IMR-90 (cell line): ENCODE measurements around the gene VGLL2. TPM values are rescaled to one million over a fixed set of nuclear protein-coding genes. Genes with fewer than 3 reads are reported as not detected.
A peak's percentile ranks its signal among the peaks of the same experiment; 100 is the strongest.

ENCODE experiments used
- ATAC-seq: fragments of 200-7000 bp; cut with Tn5 transposase; 2 replicates; pipeline ENCODE4 v1.9.1; 2020; ENCODE audit warnings: low read depth, mild to moderate bottlenecking, moderate library complexity
- BruUV-seq: library from RNA; stranded (reverse); fragments of 400-500 nt; replicated peaks from 2 replicates; lab custom pipeline; 2021; lab: Mats Ljungman, UMichigan
- CTCF ChIA-PET: fragments of 300-600 bp; formaldehyde crosslinking; extraction: SDS; loops from one replicate; lab custom pipeline; 2021; ENCODE audit warnings: antibody characterized with exemption; lab: Yijun Ruan, JAX
- POLR2A ChIA-PET: fragments of 300-600 bp; sonication (Branson Sonifier 250); formaldehyde crosslinking; loops from one replicate; lab custom pipeline; 2022; ENCODE audit warnings: antibody characterized with exemption; ENCODE audit not compliant: unreplicated experiment; lab: Charles Lee
- DNase-seq: peaks from one replicate; pipeline ENCODE4 v3.0.0; 2013
- H2AFZ ChIP-seq: replicated peaks from 2 replicates; pipeline ENCODE3; 2013; ENCODE audit warnings: low read length, mild to moderate bottlenecking; ENCODE audit not compliant: poor library complexity
- H2AK5ac ChIP-seq: 2 replicates; pipeline ENCODE4 v1.6.1; 2013; ENCODE audit warnings: low read depth, low read length, inconsistent platforms
- H2AK9ac ChIP-seq: replicated peaks from 2 replicates; pipeline ENCODE3; 2013; ENCODE audit warnings: mild to moderate bottlenecking, low read depth, low read length, moderate library complexity; ENCODE audit not compliant: poor library complexity
- H2BK120ac ChIP-seq: 2 replicates; pipeline ENCODE4 v1.6.1; 2013; ENCODE audit warnings: low read depth, low read length, inconsistent platforms
- H2BK15ac ChIP-seq: 3 replicates; pipeline ENCODE4 v1.6.1; 2013; ENCODE audit warnings: low read depth, low read length, inconsistent platforms
- H2BK20ac ChIP-seq: 2 replicates; pipeline ENCODE4 v1.6.1; 2013; ENCODE audit warnings: low read depth, mild to moderate bottlenecking, inconsistent platforms, low read length, moderate library complexity
- H2BK5ac ChIP-seq: 2 replicates; pipeline ENCODE4 v1.6.1; 2013; ENCODE audit warnings: mild to moderate bottlenecking, low read depth, low read length, inconsistent platforms; ENCODE audit not compliant: poor library complexity, severe bottlenecking
- H3K14ac ChIP-seq: replicated peaks from 2 replicates; pipeline ENCODE4 v1.6.1; 2013; ENCODE audit warnings: low read depth, low read length, inconsistent platforms
- H3K18ac ChIP-seq: 2 replicates; pipeline ENCODE4 v1.6.1; 2013; ENCODE audit warnings: low read depth, low read length, control low read depth
- H3K23ac ChIP-seq: 2 replicates; pipeline ENCODE4 v1.6.1; 2013; ENCODE audit warnings: low read depth, low read length, inconsistent platforms
- H3K27ac ChIP-seq: 2 replicates; pipeline ENCODE4 v1.5.1; 2013; ENCODE audit warnings: mild to moderate bottlenecking, control low read depth, low read length; ENCODE audit not compliant: insufficient read depth
- H3K27me3 ChIP-seq: 2 replicates; pipeline ENCODE4 v1.6.1; 2013; ENCODE audit warnings: low read length; ENCODE audit not compliant: control insufficient read depth, insufficient read depth
- H3K36me3 ChIP-seq: 2 replicates; pipeline ENCODE4 v1.6.1; 2013; ENCODE audit warnings: low read length, mixed read lengths; ENCODE audit not compliant: control insufficient read depth, insufficient read depth
- H3K4ac ChIP-seq: 2 replicates; pipeline ENCODE4 v1.6.1; 2013; ENCODE audit warnings: low read depth, low read length, inconsistent platforms
- H3K4me1 ChIP-seq: 2 replicates; pipeline ENCODE4 v1.6.1; 2013; ENCODE audit warnings: low read length, mixed read lengths; ENCODE audit not compliant: control insufficient read depth, insufficient read depth
- H3K4me2 ChIP-seq: 2 replicates; pipeline ENCODE4 v1.6.1; 2013; ENCODE audit warnings: low read depth, mild to moderate bottlenecking, control low read depth, low read length, moderate library complexity
- H3K4me3 ChIP-seq: 2 replicates; pipeline ENCODE4 v1.5.1; 2013; ENCODE audit warnings: low read depth, mild to moderate bottlenecking, control low read depth, low read length, moderate library complexity; ENCODE audit not compliant: insufficient read depth
- H3K56ac ChIP-seq: 2 replicates; pipeline ENCODE4 v1.6.1; 2013; ENCODE audit warnings: low read length, inconsistent platforms; ENCODE audit not compliant: insufficient read depth; ENCODE audit errors: extremely low read depth
- H3K79me1 ChIP-seq, 2 experiments: 2 replicates each; pipeline ENCODE4 v1.6.1; 2013; ENCODE audit warnings: low read length in 2 of 2, inconsistent platforms in 1 of 2, low read depth in 1 of 2
- H3K9ac ChIP-seq: 2 replicates; pipeline ENCODE4 v1.6.1; 2013; ENCODE audit warnings: low read depth, low read length, control low read depth
- H3K9me1 ChIP-seq: 2 replicates; pipeline ENCODE4 v1.6.1; 2013; ENCODE audit warnings: low read length, inconsistent platforms; ENCODE audit not compliant: insufficient read depth
- H3K9me3 ChIP-seq: 2 replicates; pipeline ENCODE4 v1.6.1; 2013; ENCODE audit warnings: low read length; ENCODE audit not compliant: control insufficient read depth, insufficient read depth
- H4K20me1 ChIP-seq: 2 replicates; pipeline ENCODE4 v1.6.1; 2013; ENCODE audit warnings: low read length, inconsistent platforms; ENCODE audit not compliant: insufficient read depth
- H4K5ac ChIP-seq: 2 replicates; pipeline ENCODE4 v1.6.1; 2013; ENCODE audit warnings: mild to moderate bottlenecking, low read depth, low read length, control low read depth
- H4K8ac ChIP-seq, 2 experiments: 2 replicates each; pipeline ENCODE4 v1.6.1; 2013; ENCODE audit warnings: low read depth in 2 of 2, low read length in 2 of 2, control low read depth in 1 of 2, inconsistent platforms in 1 of 2
- H4K91ac ChIP-seq: 2 replicates; pipeline ENCODE4 v1.6.1; 2013; ENCODE audit warnings: low read depth, low read length, inconsistent platforms; ENCODE audit not compliant: insufficient read depth
- CHD1 ChIP-seq: IDR thresholded peaks from 2 replicates; pipeline ENCODE4 v1.6.1; 2012; ENCODE audit warnings: low read depth, low read length, improper control_type of control experiment
- CTCF ChIP-seq: conservative IDR thresholded peaks from 2 replicates; pipeline ENCODE4 v1.5.1; 2012; ENCODE audit warnings: mild to moderate bottlenecking, low read depth, low read length, improper control_type of control experiment
- FOS ChIP-seq: fragments of 150-350 bp; IDR thresholded peaks from 2 replicates; pipeline ENCODE4 v1.6.1; 2016; ENCODE audit warnings: low read depth, low read length
- RFX5 ChIP-seq: IDR thresholded peaks from 2 replicates; pipeline ENCODE4 v1.8.0; 2012; ENCODE audit warnings: low read depth, mild to moderate bottlenecking, low read length, moderate library complexity
- WGBS, 2 experiments: methylation state at CpG; one replicate each; pipeline versions ENCODE4 v1.1.5 to v1.1.7; 2013; ENCODE audit warnings: missing lambda C conversion rate in 2 of 2; ENCODE audit not compliant: insufficient read length in 1 of 2; ENCODE audit errors: extremely low coverage in 2 of 2; 5-methylcytosine and 5-hydroxymethylcytosine counted together
- dilution Hi-C: fragments of 300-500 bp; cut with HindIII; formaldehyde crosslinking; loops from one replicate; pipeline ENCODE4 v1.14.3; 2018; ENCODE audit warnings: low sequenced_read_pairs; ENCODE audit not compliant: unreplicated experiment
- in situ Hi-C: fragments of 300-500 bp; cut with MboI; formaldehyde crosslinking; loops from 3 replicates; pipeline ENCODE4 v1.14.3; 2019; ENCODE audit warnings: low sequenced_read_pairs, inconsistent platforms, mixed read lengths
- intact Hi-C: fragments of 100-400 bp; cut with micrococcal nuclease; formaldehyde crosslinking; loops from 2 replicates; pipeline ENCODE4 v1.10.0; 2022
- polyA plus RNA-seq, 3 experiments: library from polyadenylated mRNA; depleted of rRNA; stranded (reverse); fragments of >200 nt; gene quantifications; 2 replicates each; pipeline ENCODE4 v1.2.3, GENCODE V29; 2012; ENCODE audit warnings: low replicate concordance in 1 of 3
- total RNA-seq: library from RNA; depleted of rRNA; stranded (reverse); fragments of >200 nt; gene quantifications from 2 replicates; pipeline ENCODE4 v1.2.3, GENCODE V29; 2012

Gene VGLL2
- total and polyA plus RNA-seq, 2 of the 4 experiments (the other 2 are of a cell fraction) = not detected

- Histone ChIP-seq H2BK5ac (no peak overlapping the region), H2BK120ac (no peak overlapping the region), H3K23ac (no peak overlapping the region), H3K56ac (no peak overlapping the region), H4K91ac (no peak overlapping the region), H4K20me1 (no peaks in the 10 kb centered on the region), H3K18ac (no peak overlapping the region), H3K27ac (no peak overlapping the region), H3K27me3 (peaks cover 88% of the 10 kb centered on the region), H3K36me3 (no peaks in the 10 kb centered on the region), H2BK15ac (no peak overlapping the region), H3K79me1 (no peaks in the 10 kb centered on the region), H3K4me2 (peak overlapping the region; percentile 74; the same call in 1 of the 2 replicates), H3K4me3 (no peak overlapping the region), H3K4ac (no peak overlapping the region), H3K9me1 (no peaks in the 10 kb centered on the region), H3K9me3 (peaks cover 4% of the 10 kb centered on the region), H4K5ac (no peak overlapping the region), H2AFZ (no peak overlapping the region), H2BK20ac (no peak overlapping the region), H2AK5ac (no peak overlapping the region), H3K4me1 (no peaks in the 10 kb centered on the region; the same call in 1 of the 2 replicates), H3K14ac (no peak overlapping the region), H3K9ac (no peak overlapping the region), H2AK9ac (no peak overlapping the region), H4K8ac (no peak overlapping the region)
- ChIA-PET POLR2A (no interaction called here), CTCF (no interaction called here)
- dilution Hi-C loops (no loop called here), in situ Hi-C loops (no loop called here), intact Hi-C loops (no loop called here)
- WGBS, 2 experiments = 6% methylated on average over 3 of the region's 16 CpGs; no CpG with 5 or more reads in 1 of the 2 experiments
- DNase-seq (no peak), ATAC-seq (no peak)
- TF ChIP-seq CTCF (no peak), FOS (no peak), CHD1 (no peak), RFX5 (no peak)
- no TSS peak for BruUV-seq
Observed at GRCh38 chr6:117266257-117267053, 1.1 kb downstream of the VGLL2 start.
